ENCODE results near the gene SZRD1. TPM values are rescaled to one million over a fixed set of nuclear protein-coding genes. Genes with fewer than 3 reads are reported as not detected.

The SZRD1 gene
- total and polyA plus RNA-seq, 2 of the 8 experiments (the other 6 are each of a cell fraction or from before 2014, with no cell fraction given): 97.8 to 108 TPM

GRCh38 chr1:16371725-16372124 is 4.7 kb downstream of the SZRD1 start:
- Histone ChIP-seq H3K18ac (ENCODE audit: extremely low read depth, low read length) (no peak overlapping the region), H3K9ac (replicated peaks in 1 of 4; ENCODE audit: extremely low read depth in 1 of 4, low read depth in 3 of 4, low read length in 3 of 4) (no peak overlapping the region), H2BK15ac (ENCODE audit: low read length) (no peak overlapping the region), H3K4me1 (replicated peaks in 1 of 4; ENCODE audit: control insufficient read depth in 3 of 4, insufficient read depth in 4 of 4, low read length in 3 of 4) (peaks cover under 1 to 11% (median 6%) of the 10 kb centered on the region in 4 experiments; a peak in 5 of 7 replicates), H2AFZ (ENCODE audit: low read length) (no peak overlapping the region), H4K91ac (replicated peaks; ENCODE audit: insufficient read length, low read length) (no peak overlapping the region), H4K5ac (ENCODE audit: insufficient read length, low read depth, low read length) (no peak overlapping the region), H3K4ac (replicated peaks; ENCODE audit: insufficient read length, low read depth, low read length) (no peak overlapping the region), H2AK5ac (ENCODE audit: low read depth, low read length) (no peak overlapping the region), H3K9me3 (ENCODE audit: insufficient read depth in 2 of 2, low read depth in 1 of 2, low read length in 1 of 2) (no peaks in the 10 kb centered on the region), H3K27ac (ENCODE audit: low read depth, low read length) (no peak overlapping the region), H3K23me2 (ENCODE audit: low read depth, low read length) (peaks cover 5% of the 10 kb centered on the region; the same call in 1 of the 2 replicates), H3K27me3 (replicated peaks in 1 of 4; ENCODE audit: control insufficient read depth in 3 of 4, extremely low read depth in 1 of 4, insufficient read depth in 3 of 4, low read length in 3 of 4) (no peaks in the 10 kb centered on the region), H4K20me1 (replicated peaks in 1 of 2; ENCODE audit: control insufficient read depth in 1 of 2, insufficient read depth in 2 of 2, low read length in 2 of 2) (peaks cover 17 to 27% of the 10 kb centered on the region in 2 experiments), H3K23ac (ENCODE audit: insufficient read length) (no peak overlapping the region), H2BK20ac (ENCODE audit: low read length) (no peak overlapping the region), H3K4me2 (ENCODE audit: insufficient read depth in 1 of 2, low read depth in 2 of 2, low read length in 2 of 2) (no peak overlapping the region), H2BK5ac (ENCODE audit: low read depth, low read length) (no peak overlapping the region), H4K8ac (ENCODE audit: extremely low read depth, insufficient read depth, low read length) (no peak overlapping the region), H3K4me3 (ENCODE audit: extremely low read depth in 1 of 4, insufficient read depth in 2 of 4, low read depth in 3 of 4, low read length in 4 of 4) (no peak overlapping the region), H3K79me1 (ENCODE audit: low read depth, low read length) (peaks cover 6% of the 10 kb centered on the region; the same call in 1 of the 2 replicates), H3K56ac (replicated peaks; ENCODE audit: insufficient read length, low read depth, low read length) (no peak overlapping the region), H2BK120ac (replicated peaks; ENCODE audit: low read depth, low read length) (no peak overlapping the region), H3K14ac (ENCODE audit: insufficient read length) (no peak overlapping the region), H2BK12ac (ENCODE audit: low read depth, low read length) (no peak overlapping the region), H3K36me3 (ENCODE audit: control insufficient read depth in 2 of 4, insufficient read depth in 4 of 4, low read length in 3 of 4) (peaks cover 0 to 2% (median 0%) of the 10 kb centered on the region in 4 experiments; a peak in 1 of 8 replicates), H3K79me2 (ENCODE audit: control insufficient read depth in 1 of 2, insufficient read depth in 2 of 2, low read length in 2 of 2) (peaks cover 43 to 87% of the 10 kb centered on the region in 2 experiments)
- POLR2A ChIA-PET (ENCODE audit: partially characterized antibody): interaction anchor here (0.8 to 1.3 kb wide), 3 partner anchors 8 to 300 kb away, joined by 3 to 4 read pairs (median 3); no protein-coding TSS in a partner anchor
- WGBS, 2 experiments (ENCODE audit: extremely low coverage in 1 of 2, insufficient coverage in 1 of 2, insufficient read length in 1 of 2, insufficient replicate concordance in 2 of 2, low coverage in 1 of 2, low lambda C conversion rate in 2 of 2, missing lambda C conversion rate in 1 of 2): 95% methylated on average over 5 of the region's 5 CpGs; no CpG with 5 or more reads in 1 of the 2 experiments
- no peak for FAIRE-seq
- CTCF ChIA-PET (ENCODE audit: partially characterized antibody): interaction anchor here (1.5 kb wide), 1 partner anchor 9 kb away, joined by 4 read pairs; no protein-coding TSS in a partner anchor
- no peak for DNase-seq (ENCODE audit: low read depth in 1 of 2, low spot score in 2 of 2)
- TF ChIP-seq SUZ12 (IDR thresholded peaks at IDR 0.05; ENCODE audit: low read length) (no peak), SAP30 (IDR thresholded peaks at IDR 0.05; ENCODE audit: insufficient read depth, insufficient replicate concordance, low read length) (no peak), NANOG (IDR thresholded peaks at IDR 0.05; ENCODE audit: insufficient read depth, low read depth, low read length, poor library complexity, severe bottlenecking) (no peak), CBX5 (IDR thresholded peaks at IDR 0.05; ENCODE audit: low read depth, low read length) (no peak), MAX (IDR thresholded peaks at IDR 0.05) (no peak), CTBP2 (IDR thresholded peaks at IDR 0.05; ENCODE audit: borderline replicate concordance, insufficient read depth, insufficient read length, low read length) (no peak), RBBP5 (IDR thresholded peaks at IDR 0.05; ENCODE audit: borderline replicate concordance, low read depth, low read length) (no peak), KDM4A (IDR thresholded peaks at IDR 0.05; ENCODE audit: low read depth, low read length, severe bottlenecking) (no peak), RAD21 (IDR thresholded peaks at IDR 0.05 in 1 of 2, conservative IDR thresholded peaks at IDR 0.05 in 1 of 2; ENCODE audit: low read depth in 2 of 2, low read length in 2 of 2) (no peak), SIRT6 (IDR thresholded peaks at IDR 0.05; ENCODE audit: low read length) (no peak), RNF2 (IDR thresholded peaks at IDR 0.05; ENCODE audit: borderline replicate concordance, low read depth, low read length, missing control alignments, poor library complexity, severe bottlenecking) (no peak), BCL11A (IDR thresholded peaks at IDR 0.05; ENCODE audit: low read depth in 2 of 2, low read length in 2 of 2) (no peak)

Measured in H1 (cell line).